Activated effector memory CD4-positive, alpha-beta T cell treated with anti-CD3 and anti-CD28 coated beads, Interleukin-2, amount 50 U/mL, for 16 hours (primary cell): ENCODE measurements around the gene PRKCA.

Source experiments
- DNase-seq: peaks from one replicate; pipeline ENCODE4 v3.0.0-alpha.2; 2020

Gene PRKCA

GRCh38 chr17:66789961-66790437, 487.6 kb downstream of the PRKCA start:
- DNase-seq: no peak

- no peak for DNase-seq
These were observed 488.2 kb downstream of the PRKCA start for GRCh38 chr17:66790501-66791061.

DNA sequence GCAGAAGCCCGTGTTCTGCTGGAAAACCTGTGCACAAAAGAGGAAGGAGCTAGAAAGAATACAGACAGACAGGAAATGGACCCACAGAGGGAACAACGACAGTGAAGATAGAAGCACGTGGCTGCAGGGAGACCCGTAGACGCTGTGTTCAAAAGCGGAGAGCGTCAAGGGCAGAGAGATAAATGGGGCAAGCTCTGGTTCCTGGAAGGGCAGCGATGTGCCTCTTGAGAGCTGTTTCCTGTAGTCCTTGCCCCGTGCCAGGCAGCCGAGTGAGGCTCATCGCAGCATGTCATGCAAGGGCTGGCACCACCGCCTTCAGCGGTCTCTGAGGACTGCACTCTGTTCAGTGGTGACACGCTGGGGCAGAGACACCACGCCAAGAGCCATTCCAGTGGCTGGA, 488.9 kb downstream of the PRKCA start:
- DNase-seq: no peak

DNA sequence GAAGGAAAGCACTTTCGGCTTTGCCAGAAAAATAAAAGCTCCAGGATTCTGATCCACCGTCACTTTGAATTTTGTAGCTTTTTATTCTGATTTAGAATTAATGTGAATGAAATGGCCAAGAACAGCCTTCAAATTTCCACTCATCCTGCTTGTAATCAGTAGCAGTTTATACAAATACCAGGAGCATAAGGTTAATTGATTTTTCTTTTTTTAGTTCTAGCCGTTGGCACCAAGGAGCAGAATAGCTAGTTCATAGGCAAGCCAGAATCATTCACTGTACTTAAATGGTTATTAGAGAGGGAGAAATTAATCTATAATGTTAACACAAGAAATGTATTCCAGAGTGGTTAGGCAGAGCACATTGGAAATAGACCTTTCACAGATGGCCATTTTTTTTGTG, 491.4 kb downstream of the PRKCA start:
- DNase-seq: no peak

GRCh38 chr17:66795486-66795885, 493.1 kb downstream of the PRKCA start:
- DNase-seq: no peak

- DNase-seq: no peak
These were observed 497.6 kb downstream of the PRKCA start for GRCh38 chr17:66799849-66800537.

DNA sequence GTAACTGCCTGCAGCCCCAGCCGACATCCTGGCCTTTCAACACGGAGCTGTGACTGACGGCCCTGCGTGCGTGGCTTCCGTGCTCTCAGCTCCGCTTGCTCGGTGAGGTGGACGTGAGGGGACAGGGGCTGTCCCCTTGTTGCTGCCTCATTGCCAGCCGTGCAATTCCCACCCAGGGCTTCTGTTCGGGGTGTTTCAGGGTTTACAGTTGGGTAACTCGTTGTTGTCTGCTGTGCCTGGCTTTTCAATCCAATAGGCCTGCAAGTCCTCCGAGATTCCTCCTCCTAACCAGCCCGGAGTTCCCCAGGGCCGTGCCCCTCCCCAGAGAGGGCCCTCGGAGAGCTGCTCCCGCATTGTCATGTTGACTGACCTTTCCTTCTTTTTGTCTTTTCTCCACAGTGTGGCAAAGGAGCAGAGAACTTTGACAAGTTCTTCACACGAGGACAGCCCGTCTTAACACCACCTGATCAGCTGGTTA, 501.1 kb downstream of the PRKCA start:
- DNase-seq: no peak

GRCh38 chr17:66805567-66805966, 503.2 kb downstream of the PRKCA start:
- DNase-seq: no peak

- DNase-seq: no peak
These were observed 504.8 kb downstream of the PRKCA start for GRCh38 chr17:66807182-66807581.

GRCh38 chr17:66809408-66809807, 507.0 kb downstream of the PRKCA start:
- DNase-seq: no peak

DNA sequence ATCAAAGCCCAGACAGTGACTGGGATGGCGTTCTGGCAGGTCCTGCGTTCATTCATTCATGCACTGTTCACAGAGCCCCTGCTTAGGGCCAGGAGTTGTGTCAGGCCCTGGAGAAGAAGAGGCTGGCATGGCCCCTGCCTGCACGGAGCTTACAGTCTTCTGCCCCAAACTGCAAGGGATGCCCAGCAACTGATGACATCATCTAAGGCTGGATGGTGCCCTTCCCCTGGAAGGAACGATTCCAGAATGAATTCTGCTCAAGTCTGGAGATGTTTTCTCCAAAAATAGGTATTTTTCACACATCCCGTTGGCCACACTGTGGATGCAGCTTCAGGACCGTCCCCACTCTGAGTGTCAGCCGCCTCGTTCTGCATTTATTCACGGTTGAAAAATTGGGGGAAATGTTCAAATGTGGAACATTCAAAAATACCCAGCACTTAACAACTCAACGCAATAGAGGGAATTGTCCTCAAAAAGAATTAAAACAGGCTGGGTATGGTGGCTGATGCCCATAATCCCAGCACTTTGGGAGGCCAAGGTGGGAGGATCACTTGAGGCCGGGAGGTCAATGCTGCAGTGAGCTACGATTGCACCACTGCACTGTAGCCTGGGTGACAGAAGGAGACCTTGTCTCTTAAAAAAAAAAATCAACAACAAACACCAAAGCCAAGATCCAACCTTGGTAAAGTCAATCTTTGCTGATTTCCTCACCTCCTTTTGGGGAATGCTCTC, 508.7 kb downstream of the PRKCA start:
- DNase-seq: no peak

GRCh38 chr17:66811683-66812054, 509.3 kb downstream of the PRKCA start:
- DNase-seq: no peak

DNA sequence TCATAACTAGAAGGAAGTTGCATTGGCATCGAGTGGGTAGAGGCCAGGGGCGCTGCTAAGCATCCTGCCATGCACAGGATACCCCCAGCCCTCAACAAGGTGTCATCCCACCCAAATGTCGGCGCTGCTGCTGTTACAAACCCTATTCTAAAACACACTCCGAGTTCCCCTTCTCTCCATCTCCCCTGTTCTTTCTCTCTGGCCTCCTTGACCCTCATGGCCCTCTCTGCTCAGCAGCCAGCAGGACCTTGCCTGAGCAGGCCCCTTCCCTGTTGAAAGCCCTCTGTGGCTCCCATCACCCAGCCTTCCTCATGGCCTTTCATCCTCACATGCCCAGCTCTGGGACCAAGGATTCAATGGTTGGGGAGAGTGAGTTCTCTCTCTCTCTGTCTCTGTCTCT, 510.2 kb downstream of the PRKCA start:
- DNase-seq: no peak

DNA sequence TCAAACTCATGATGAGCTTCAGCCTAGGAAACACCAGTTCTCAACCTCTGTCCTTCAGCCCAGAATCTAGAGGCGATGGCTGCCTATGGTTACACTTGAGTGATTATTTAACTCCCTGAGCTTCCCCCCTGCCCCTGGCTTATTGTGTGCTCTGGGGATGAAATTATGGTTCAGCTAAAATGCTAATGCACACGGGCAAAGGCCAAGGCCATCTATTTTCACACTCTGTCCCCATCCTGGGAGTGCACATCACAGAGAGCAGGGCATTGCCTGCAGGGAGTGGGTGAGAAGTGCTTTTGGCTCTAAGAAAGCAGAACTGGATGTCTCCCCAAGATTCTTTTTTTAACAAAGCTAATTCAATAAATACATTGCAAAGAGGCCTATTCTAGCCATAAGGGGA, 510.9 kb downstream of the PRKCA start:
- no peak for DNase-seq

GRCh38 chr17:66814026-66814425, 511.6 kb downstream of the PRKCA start:
- DNase-seq: no peak

GRCh38 chr17:66814570-66814969, 512.2 kb downstream of the PRKCA start:
- DNase-seq: no peak

DNA sequence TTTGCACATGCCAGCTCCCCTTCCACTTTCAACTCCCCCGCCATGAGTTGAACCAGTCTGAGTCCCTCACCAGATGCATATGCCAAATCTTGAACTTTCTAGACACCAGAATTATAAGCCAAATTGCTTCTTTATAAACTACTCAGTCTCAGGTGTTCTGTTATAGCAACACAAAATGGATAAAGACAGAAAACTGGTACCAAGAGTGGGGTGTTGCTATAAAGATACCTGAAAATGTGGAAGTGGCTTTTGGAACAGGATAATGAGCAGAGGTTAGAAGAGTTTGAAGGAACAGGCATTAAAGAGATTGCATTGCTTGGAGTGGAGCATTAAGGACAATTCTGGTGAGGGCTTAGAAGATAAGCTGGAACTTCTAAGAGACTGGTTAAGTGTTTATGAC, 515.3 kb downstream of the PRKCA start:
- DNase-seq: no peak

DNA sequence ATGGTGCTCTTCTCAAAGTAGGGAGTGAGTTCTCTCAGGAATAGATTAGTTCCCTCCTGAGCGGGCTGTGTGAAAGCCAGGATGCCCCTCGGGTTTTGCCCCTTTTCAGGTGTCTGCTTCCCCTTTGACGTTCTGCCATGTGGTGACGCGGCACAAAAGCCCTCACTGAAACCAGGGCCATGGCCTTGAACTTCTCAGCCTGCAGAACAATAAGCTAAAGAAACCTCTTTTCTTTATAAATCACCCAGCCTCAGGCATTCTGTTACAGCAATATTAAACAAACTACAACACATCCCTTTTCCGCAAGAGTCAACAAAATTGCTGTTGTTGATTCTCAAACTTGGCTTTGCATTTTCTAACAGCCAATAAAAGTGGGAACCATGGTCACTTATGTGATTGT, 517.1 kb downstream of the PRKCA start:
- DNase-seq: no peak

GRCh38 chr17:66822009-66822408, 519.6 kb downstream of the PRKCA start:
- no peak for DNase-seq

DNA sequence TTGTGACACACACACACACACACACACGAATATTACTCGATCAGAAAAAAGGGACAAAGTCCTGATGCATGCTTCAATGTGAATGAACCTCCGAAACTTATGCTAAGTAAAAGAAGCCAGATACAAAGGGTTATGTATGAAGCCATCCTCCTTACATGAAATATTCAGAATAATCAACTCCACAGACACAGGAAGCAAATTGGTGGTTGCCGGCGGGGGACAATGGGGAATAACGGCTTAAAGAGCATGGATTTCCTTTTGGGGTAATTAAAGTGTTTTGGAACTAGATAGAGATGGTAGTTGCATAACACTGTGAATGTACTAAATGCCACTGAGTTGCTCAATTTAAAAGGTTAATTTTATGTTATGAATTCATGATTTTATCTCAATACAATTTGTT, 524.4 kb downstream of the PRKCA start:
- DNase-seq: no peak

- no peak for DNase-seq
These were observed 527.0 kb downstream of the PRKCA start for GRCh38 chr17:66829386-66829864.

DNA sequence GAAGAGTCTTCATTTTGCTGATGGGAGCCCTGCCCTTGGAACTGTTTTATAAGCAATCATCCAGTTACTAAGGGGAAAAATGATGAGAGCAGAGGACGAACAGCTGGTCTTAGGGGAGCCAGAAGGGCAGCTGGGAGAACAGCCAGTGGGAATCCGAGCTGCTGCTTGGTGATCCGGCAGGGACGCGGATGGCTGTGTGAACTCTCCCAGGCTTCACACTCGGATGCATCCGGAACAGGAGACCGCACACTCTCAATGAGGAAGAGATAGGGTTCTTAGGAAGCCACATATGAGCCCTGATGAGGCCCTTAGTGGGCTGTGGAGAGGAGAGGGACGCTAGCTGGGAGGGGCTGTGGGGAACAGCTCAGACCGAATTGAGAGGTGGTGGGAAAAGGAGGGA, 527.5 kb downstream of the PRKCA start:
- DNase-seq: no peak

GRCh38 chr17:66830451-66830850, 528.0 kb downstream of the PRKCA start:
- DNase-seq: no peak
